Measurements from ENCODE around the gene METTL15.

GRCh38 chr11:28268925-28269324 is 160.7 kb downstream of the METTL15 start:
- no peak for TF ChIP-seq CTCF (IDR thresholded peaks at IDR 0.05; ENCODE audit: low read depth, low read length)
- no peak for TF ChIP-seq POLR2A (IDR thresholded peaks at IDR 0.05; ENCODE audit: extremely low read depth, insufficient read length)
